Kidney glomerular epithelial cell (primary cell): ENCODE data around the gene CD101.
"Not testable (repeated sequence)": the region's sequence is repeated elsewhere in the genome, so short reads cannot be mapped to it uniquely, and the experiment has no call there.

ENCODE experiments used
- DNase-seq: peaks from one replicate; lab custom pipeline; 2025; lab: John Stamatoyannopoulos, UW

The CD101 gene, protein sequence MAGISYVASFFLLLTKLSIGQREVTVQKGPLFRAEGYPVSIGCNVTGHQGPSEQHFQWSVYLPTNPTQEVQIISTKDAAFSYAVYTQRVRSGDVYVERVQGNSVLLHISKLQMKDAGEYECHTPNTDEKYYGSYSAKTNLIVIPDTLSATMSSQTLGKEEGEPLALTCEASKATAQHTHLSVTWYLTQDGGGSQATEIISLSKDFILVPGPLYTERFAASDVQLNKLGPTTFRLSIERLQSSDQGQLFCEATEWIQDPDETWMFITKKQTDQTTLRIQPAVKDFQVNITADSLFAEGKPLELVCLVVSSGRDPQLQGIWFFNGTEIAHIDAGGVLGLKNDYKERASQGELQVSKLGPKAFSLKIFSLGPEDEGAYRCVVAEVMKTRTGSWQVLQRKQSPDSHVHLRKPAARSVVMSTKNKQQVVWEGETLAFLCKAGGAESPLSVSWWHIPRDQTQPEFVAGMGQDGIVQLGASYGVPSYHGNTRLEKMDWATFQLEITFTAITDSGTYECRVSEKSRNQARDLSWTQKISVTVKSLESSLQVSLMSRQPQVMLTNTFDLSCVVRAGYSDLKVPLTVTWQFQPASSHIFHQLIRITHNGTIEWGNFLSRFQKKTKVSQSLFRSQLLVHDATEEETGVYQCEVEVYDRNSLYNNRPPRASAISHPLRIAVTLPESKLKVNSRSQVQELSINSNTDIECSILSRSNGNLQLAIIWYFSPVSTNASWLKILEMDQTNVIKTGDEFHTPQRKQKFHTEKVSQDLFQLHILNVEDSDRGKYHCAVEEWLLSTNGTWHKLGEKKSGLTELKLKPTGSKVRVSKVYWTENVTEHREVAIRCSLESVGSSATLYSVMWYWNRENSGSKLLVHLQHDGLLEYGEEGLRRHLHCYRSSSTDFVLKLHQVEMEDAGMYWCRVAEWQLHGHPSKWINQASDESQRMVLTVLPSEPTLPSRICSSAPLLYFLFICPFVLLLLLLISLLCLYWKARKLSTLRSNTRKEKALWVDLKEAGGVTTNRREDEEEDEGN

GRCh38 chr1:117001254-117001927 lies at the start of gene CD101:
Gene CD101, plus strand, starts transcription at chr1:117001760. Its CDS starts 58 bp downstream, at chr1:117001818.
- no peak for DNase-seq

- no peak for DNase-seq
These were observed 48.8 kb upstream of the CD101 start for GRCh38 chr1:116952738-116953275.

DNA sequence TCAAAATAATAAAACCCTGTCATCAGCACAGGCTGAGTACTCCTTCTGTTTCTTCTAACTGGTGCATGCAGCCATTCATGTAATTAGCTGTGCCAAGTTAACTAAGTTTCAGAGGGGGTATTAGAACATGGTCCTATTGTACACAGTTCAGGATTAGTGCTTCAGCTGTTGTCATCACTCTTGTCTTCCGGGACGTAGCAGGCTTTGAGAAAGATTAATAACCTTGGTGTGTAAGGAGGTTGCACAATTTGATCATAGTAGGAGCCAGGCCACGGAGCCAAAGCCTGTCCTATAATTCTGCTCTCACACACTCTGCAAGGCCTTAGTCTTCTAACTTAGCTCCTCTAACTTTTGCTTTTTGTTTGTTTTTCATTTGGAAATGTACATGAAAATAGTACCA lies 47.1 kb upstream of the CD101 start:
- DNase-seq = no peak

DNA sequence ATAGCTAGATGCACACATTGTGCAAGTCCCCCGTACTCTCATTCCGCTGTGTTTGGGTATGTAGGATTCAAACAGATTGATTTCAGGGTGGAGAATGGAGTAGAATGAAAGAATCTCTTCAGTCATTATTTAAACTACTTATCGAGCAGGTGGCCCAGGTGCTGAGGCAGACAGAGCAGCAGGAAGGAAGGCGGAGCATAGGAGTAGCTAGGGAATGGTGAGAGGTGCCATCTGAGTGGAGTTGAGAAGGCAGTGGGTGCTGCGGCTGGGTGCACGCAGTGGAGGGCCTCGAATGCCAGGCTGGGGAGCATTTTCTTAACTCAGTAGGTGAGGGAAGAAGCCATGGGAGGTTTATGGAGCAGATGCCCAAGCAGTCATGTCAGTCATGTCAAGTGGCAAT lies 45.2 kb upstream of the CD101 start:
- DNase-seq = no peak

DNA sequence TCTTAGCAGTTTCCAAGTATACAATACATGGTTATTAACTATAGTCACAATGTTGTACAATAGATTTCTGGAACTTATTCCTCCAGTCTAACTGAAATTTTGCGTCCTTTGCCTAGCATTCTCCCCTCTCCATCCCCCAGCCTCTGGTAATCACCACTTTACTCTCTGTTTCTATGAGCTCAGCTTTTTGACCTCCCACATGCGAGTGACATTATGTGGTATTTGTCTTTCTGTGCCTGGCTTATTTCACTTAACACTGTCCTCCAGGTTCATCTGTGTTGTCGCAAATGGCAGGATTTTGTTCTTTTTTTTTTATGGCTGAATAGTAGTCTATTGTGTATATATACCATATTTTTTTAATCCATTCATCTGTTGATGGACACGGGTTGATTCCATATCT lies 43.9 kb upstream of the CD101 start:
- no peak for DNase-seq

DNA sequence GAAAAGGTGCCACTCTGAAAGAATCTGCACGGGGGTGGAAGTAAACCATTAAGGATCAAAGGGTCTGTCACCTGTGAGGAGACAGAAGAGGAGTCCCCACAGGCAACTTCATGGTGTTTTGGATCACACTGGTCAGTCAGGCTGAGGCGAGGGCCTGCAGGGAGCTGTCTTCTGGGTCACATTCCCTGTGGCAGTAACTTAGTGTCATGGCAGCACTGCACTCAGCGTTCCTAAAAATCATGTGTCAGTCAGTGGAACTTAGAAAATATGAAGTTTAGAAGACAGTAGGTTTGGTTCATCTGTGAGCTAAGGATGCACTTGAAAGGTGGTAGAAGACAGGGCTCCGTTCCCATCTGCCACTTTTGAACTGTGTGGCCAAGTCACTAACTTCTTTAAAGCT lies 43.5 kb upstream of the CD101 start:
- no peak for DNase-seq

GRCh38 chr1:116958977-116959376 lies 42.6 kb upstream of the CD101 start:
- no peak for DNase-seq

GRCh38 chr1:116961606-116962005 lies 40.0 kb upstream of the CD101 start:
- no peak for DNase-seq

GRCh38 chr1:116962987-116963639 lies 38.4 kb upstream of the CD101 start:
- no peak for DNase-seq

- DNase-seq = no peak
These were observed 34.8 kb upstream of the CD101 start for GRCh38 chr1:116966791-116967190.

GRCh38 chr1:116968724-116969123 lies 32.8 kb upstream of the CD101 start:
- no peak for DNase-seq

- DNase-seq = no peak
These were observed 30.2 kb upstream of the CD101 start for GRCh38 chr1:116971258-116971860.

GRCh38 chr1:116971965-116972673 lies 29.4 kb upstream of the CD101 start:
- peak; percentile 27 for DNase-seq

- peak; percentile 45 for DNase-seq
These were observed 28.9 kb upstream of the CD101 start for GRCh38 chr1:116972674-116973030.

- DNase-seq = not testable (repeated sequence)
These were observed 21.3 kb upstream of the CD101 start for GRCh38 chr1:116980309-116980708.

DNA sequence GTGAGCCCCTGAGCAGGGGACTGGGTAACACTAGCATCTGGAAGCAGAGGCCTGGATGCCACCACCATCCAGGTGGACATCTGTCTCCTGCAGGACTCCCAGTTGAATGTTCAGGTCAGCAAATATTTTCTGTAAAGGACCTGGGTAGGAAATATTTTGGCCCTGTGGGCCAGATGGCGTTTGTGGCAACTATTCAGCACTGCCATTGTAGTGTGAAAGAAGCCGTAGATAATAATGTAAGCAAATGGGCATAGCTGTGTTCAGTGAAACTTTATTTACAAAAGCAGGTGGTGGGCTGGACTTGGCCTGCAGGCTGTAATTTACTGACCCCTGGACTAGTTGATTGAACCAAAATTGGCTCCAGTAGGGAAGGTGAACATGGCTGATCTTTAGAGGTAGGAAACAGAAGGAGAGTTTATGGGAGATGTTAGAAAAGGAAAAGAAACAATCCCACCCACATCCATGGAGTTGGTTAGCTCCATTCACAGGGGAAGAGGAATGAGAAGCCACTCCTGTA lies 20.0 kb upstream of the CD101 start:
- DNase-seq = no peak

- DNase-seq = no peak
These were observed 19.1 kb upstream of the CD101 start for GRCh38 chr1:116982319-116983004.

GRCh38 chr1:116983112-116983511 lies 18.4 kb upstream of the CD101 start:
- no peak for DNase-seq

DNA sequence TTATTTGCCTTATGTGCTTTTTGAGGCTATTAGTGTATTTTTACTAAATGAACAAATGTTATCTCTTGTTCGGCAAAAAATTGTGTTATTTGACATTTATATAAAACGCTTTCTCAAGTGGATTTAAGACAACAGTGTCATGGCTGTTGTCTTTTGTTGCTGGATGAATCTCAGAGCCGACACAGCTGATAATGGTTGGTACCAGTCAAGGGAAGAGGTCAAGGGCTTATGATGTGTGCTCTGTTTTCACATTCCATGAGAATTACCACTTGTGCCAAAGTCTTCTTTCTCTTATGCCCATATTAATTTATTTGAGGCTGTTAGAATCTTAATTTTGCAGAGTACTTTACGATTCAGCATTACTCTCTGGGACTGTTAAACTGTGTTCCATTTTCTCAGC lies 17.9 kb upstream of the CD101 start:
- no peak for DNase-seq
